ENCODE measurements around the gene GNAO1.

GRCh38 chr16:56294579-56294978 lies 103.3 kb downstream of the GNAO1 start:
- no peak for TF ChIP-seq CTCF (optimal IDR thresholded peaks at IDR 0.05 in 1 of 3, IDR thresholded peaks at IDR 0.05 in 1 of 3, conservative IDR thresholded peaks at IDR 0.05 in 1 of 3; ENCODE audit: extremely low read depth in 1 of 3, insufficient read depth in 2 of 3, low read length in 3 of 3)
- TF ChIP-seq EZH2 (IDR thresholded peaks at IDR 0.05; ENCODE audit: low read length): no peak

Measured in keratinocyte (primary cell).